ENCODE measurements around the gene CETN2.

The CETN2 gene

GRCh38 chrX:152830312-152831305 lies at the start of gene CETN2, which contains the start of gene NSDHL:
Gene CETN2, minus strand, starts transcription at chrX:152830757. Its CDS starts 47 bp downstream, at chrX:152830710.
Gene NSDHL, plus strand, starts transcription at chrX:152831063. Its CDS starts 15,262 bp downstream, at chrX:152846325.
- Histone ChIP-seq H4K20me1 (ENCODE audit: insufficient read depth, low read length) (0 out of 2 replicates have a peak, but pooled peaks cover 3% of the 10 kb centered on the region), H3K9ac (ENCODE audit: low read depth, low read length) (peak within 1 kb of the TSS; percentile 79), H3K4me1 (ENCODE audit: insufficient read depth, low read length) (peaks cover 31% of the 10 kb centered on the region), H3K4me2 (ENCODE audit: insufficient read depth, low read length) (peak within 1 kb of the TSS; percentile 86), H3K27me3 (ENCODE audit: insufficient read depth, low read length, poor library complexity) (no peaks in the 10 kb centered on the region), H3K4me3 (ENCODE audit: low read depth in 1 of 2, low read length in 2 of 2) (peak within 1 kb of the TSS; percentile 76 to 89), H3K27ac (ENCODE audit: low read length) (peak within 1 kb of the TSS; percentile 74), H3K36me3 (ENCODE audit: insufficient read depth, low read length) (peaks cover 25% of the 10 kb centered on the region), H3K9me3 (ENCODE audit: insufficient read depth, low read length, severe bottlenecking) (no peaks in the 10 kb centered on the region), H2AFZ (ENCODE audit: low read depth, low read length) (peak within 1 kb of the TSS; percentile 83), H3K79me2 (ENCODE audit: insufficient read depth, low read length) (peaks cover 42% of the 10 kb centered on the region)
- ATAC-seq (ENCODE audit: insufficient read depth, low read depth) (peak; percentile 96), DNase-seq (peak; percentile 95)
- TF ChIP-seq CTCF (IDR thresholded peaks at IDR 0.05; ENCODE audit: borderline replicate concordance, extremely low read depth, low read length, poor library complexity, severe bottlenecking): no peak
- no peak for TF ChIP-seq EZH2 (IDR thresholded peaks at IDR 0.05; ENCODE audit: borderline replicate concordance, low read depth, low read length, severe bottlenecking)

GRCh38 chrX:152878976-152879755 lies 48.6 kb upstream of the CETN2 start:
- no peak overlapping the region for H3K4me2 ChIP-seq (ENCODE audit: insufficient read depth, low read length)
- no peaks in the 10 kb centered on the region for H3K27me3 ChIP-seq (ENCODE audit: insufficient read depth, low read length, poor library complexity)
- no peak overlapping the region for H3K9ac ChIP-seq (ENCODE audit: low read depth, low read length)
- H3K9me3 ChIP-seq (ENCODE audit: insufficient read depth, low read length, severe bottlenecking): no peaks in the 10 kb centered on the region
- no peak for DNase-seq
- no peak overlapping the region for H2AFZ ChIP-seq (ENCODE audit: low read depth, low read length)
- H3K4me3 ChIP-seq (ENCODE audit: low read depth in 1 of 2, low read length in 2 of 2): no peak overlapping the region
- H3K27ac ChIP-seq (ENCODE audit: low read length): no peak overlapping the region
- no peak for ATAC-seq (ENCODE audit: insufficient read depth, low read depth)
- no peak for TF ChIP-seq EZH2 (IDR thresholded peaks at IDR 0.05; ENCODE audit: borderline replicate concordance, low read depth, low read length, severe bottlenecking)
- TF ChIP-seq CTCF (IDR thresholded peaks at IDR 0.05; ENCODE audit: borderline replicate concordance, extremely low read depth, low read length, poor library complexity, severe bottlenecking): no peak
- no peaks in the 10 kb centered on the region for H3K36me3 ChIP-seq (ENCODE audit: insufficient read depth, low read length)
- H4K20me1 ChIP-seq (ENCODE audit: insufficient read depth, low read length): no peaks in the 10 kb centered on the region
- no peaks in the 10 kb centered on the region for H3K79me2 ChIP-seq (ENCODE audit: insufficient read depth, low read length)
- no peaks in the 10 kb centered on the region for H3K4me1 ChIP-seq (ENCODE audit: insufficient read depth, low read length)

- no peak overlapping the region for H3K4me3 ChIP-seq (ENCODE audit: low read depth in 1 of 2, low read length in 2 of 2)
- TF ChIP-seq CTCF (IDR thresholded peaks at IDR 0.05; ENCODE audit: borderline replicate concordance, extremely low read depth, low read length, poor library complexity, severe bottlenecking) (no peak), EZH2 (IDR thresholded peaks at IDR 0.05; ENCODE audit: borderline replicate concordance, low read depth, low read length, severe bottlenecking) (no peak)
- no peak for DNase-seq
- H3K4me1 ChIP-seq (ENCODE audit: insufficient read depth, low read length): no peaks in the 10 kb centered on the region
- H3K9me3 ChIP-seq (ENCODE audit: insufficient read depth, low read length, severe bottlenecking): no peaks in the 10 kb centered on the region
- H3K4me2 ChIP-seq (ENCODE audit: insufficient read depth, low read length): no peak overlapping the region
- H3K9ac ChIP-seq (ENCODE audit: low read depth, low read length): no peak overlapping the region
- no peak overlapping the region for H3K27ac ChIP-seq (ENCODE audit: low read length)
- no peaks in the 10 kb centered on the region for H3K79me2 ChIP-seq (ENCODE audit: insufficient read depth, low read length)
- H4K20me1 ChIP-seq (ENCODE audit: insufficient read depth, low read length): no peaks in the 10 kb centered on the region
- H2AFZ ChIP-seq (ENCODE audit: low read depth, low read length): no peak overlapping the region
- no peaks in the 10 kb centered on the region for H3K27me3 ChIP-seq (ENCODE audit: insufficient read depth, low read length, poor library complexity)
- H3K36me3 ChIP-seq (ENCODE audit: insufficient read depth, low read length): no peaks in the 10 kb centered on the region
- ATAC-seq (ENCODE audit: insufficient read depth, low read depth): no peak
Measured at GRCh38 chrX:152876931-152877840, 46.6 kb upstream of the CETN2 start.
